Hematopoietic multipotent progenitor cell treated with erythropoietin and hydrocortisone succinate and interleukin-3 and kit ligand, for 15 days (in vitro differentiated cells): Measurements from ENCODE around the gene UBAC2.

Experiments used
- DNase-seq: peaks from one replicate; pipeline ENCODE4 v3.0.0-alpha.2; 2015; ENCODE audit warnings: low spot score

UBAC2 gene

GRCh38 chr13:99357131-99357596 is 156.5 kb downstream of the UBAC2 start:
- peak; percentile 80 for DNase-seq

GRCh38 chr13:99357941-99358340 is 157.3 kb downstream of the UBAC2 start:
- DNase-seq, result no peak

GRCh38 chr13:99359528-99359927 is 158.9 kb downstream of the UBAC2 start:
- DNase-seq, result no peak

- no peak for DNase-seq
These were observed 160.0 kb downstream of the UBAC2 start for GRCh38 chr13:99360696-99361095.

GRCh38 chr13:99361197-99361596 is 160.5 kb downstream of the UBAC2 start:
- DNase-seq, result no peak

GRCh38 chr13:99362362-99362761 is 161.7 kb downstream of the UBAC2 start:
- DNase-seq, result no peak

- DNase-seq, result no peak
These were observed 162.7 kb downstream of the UBAC2 start for GRCh38 chr13:99363391-99363790.

- no peak for DNase-seq
These were observed 163.3 kb downstream of the UBAC2 start for GRCh38 chr13:99363949-99364348.

- DNase-seq, result no peak
These were observed 165.7 kb downstream of the UBAC2 start for GRCh38 chr13:99366075-99366987.

- DNase-seq, result no peak
These were observed 166.5 kb downstream of the UBAC2 start for GRCh38 chr13:99367106-99367616.

GRCh38 chr13:99367663-99368448 is 167.2 kb downstream of the UBAC2 start:
- DNase-seq, result no peak

- DNase-seq, result no peak
These were observed 170.0 kb downstream of the UBAC2 start for GRCh38 chr13:99370481-99371275.

GRCh38 chr13:99371956-99372355 is 171.3 kb downstream of the UBAC2 start:
- DNase-seq, result no peak

- no peak for DNase-seq
These were observed 172.8 kb downstream of the UBAC2 start for GRCh38 chr13:99373436-99373835.

GRCh38 chr13:99374169-99374991 is 173.7 kb downstream of the UBAC2 start:
- DNase-seq, result no peak

GRCh38 chr13:99374994-99375737 is 174.5 kb downstream of the UBAC2 start:
- no peak for DNase-seq

GRCh38 chr13:99375738-99376080 is 175.1 kb downstream of the UBAC2 start:
- DNase-seq, result no peak

GRCh38 chr13:99376132-99376531 is 175.5 kb downstream of the UBAC2 start:
- DNase-seq, result no peak

- DNase-seq, result no peak
These were observed 176.3 kb downstream of the UBAC2 start for GRCh38 chr13:99376924-99377323.

GRCh38 chr13:99377641-99378040 is 177.0 kb downstream of the UBAC2 start:
- DNase-seq, result no peak
